GM12878 (cell line): ENCODE results near the gene PRKAG2. TPM values are rescaled to one million over a fixed set of nuclear protein-coding genes. Genes with fewer than 3 reads are reported as not detected.

Source experiments
- ATAC-seq: fragments of 200-7000 bp; cut with Tn5 transposase; 3 replicates; pipeline ENCODE4 v1.9.1; 2020; ENCODE audit warnings: mild to moderate bottlenecking, moderate library complexity
- BruUV-seq: library from RNA; stranded (reverse); fragments of 400-500 nt; replicated peaks from 2 replicates; lab custom pipeline; 2021; lab: Mats Ljungman, UMichigan
- CTCF ChIA-PET: fragments of 300-600 bp; sonication (Branson Sonifier 250); formaldehyde crosslinking; extraction: SDS; loops from one replicate; lab custom pipeline; 2021; ENCODE audit warnings: inconsistent platforms; lab: Yijun Ruan, JAX
- POLR2A ChIA-PET: fragments of 350-600 bp; formaldehyde crosslinking; extraction: SDS; loops from one replicate; lab custom pipeline; 2021; ENCODE audit warnings: inconsistent platforms; lab: Charles Lee
- RAD21 ChIA-PET: fragments of 300-600 bp; sonication (Branson Sonifier 250); formaldehyde crosslinking; loops from one replicate; lab custom pipeline; 2023; ENCODE audit warnings: antibody characterized with exemption; ENCODE audit not compliant: unreplicated experiment; lab: Charles Lee
- SMC1A ChIA-PET: fragments of 300-600 bp; sonication (Branson Sonifier 250); formaldehyde crosslinking; loops from one replicate; lab custom pipeline; 2023; ENCODE audit not compliant: unreplicated experiment, uncharacterized antibody; lab: Charles Lee
- DNase-seq: peaks from one replicate; pipeline ENCODE4 v3.0.0-alpha.2; 2011; ENCODE audit warnings: low read depth, low spot score
- FAIRE-seq: peaks from 3 replicates; lab custom pipeline; 2011; peaks lifted over from hg19 to GRCh38; lab: Jason Lieb, UNC
- H2AFZ ChIP-seq: 2 replicates; pipeline ENCODE4 v1.6.0; 2011; ENCODE audit warnings: low read depth, low read length, control low read depth; ENCODE audit not compliant: control insufficient read depth
- H3K27ac ChIP-seq: 2 replicates; pipeline ENCODE4 v1.5.1; 2011; ENCODE audit warnings: control low read depth; ENCODE audit not compliant: control insufficient read depth, insufficient read depth
- H3K27me3 ChIP-seq, 2 experiments: replicated peaks in 1 of 2; 2 replicates each; pipeline versions ENCODE4 v1.6.0 to v1.6.1; 2011; ENCODE audit warnings: low read length in 1 of 2; ENCODE audit not compliant: control insufficient read depth in 2 of 2, insufficient read depth in 2 of 2
- H3K36me3 ChIP-seq, 2 experiments: 2 replicates each; pipeline ENCODE4 v1.5.1; 2011; ENCODE audit warnings: low read length in 1 of 2; ENCODE audit not compliant: control insufficient read depth in 2 of 2, insufficient read depth in 2 of 2
- H3K4me1 ChIP-seq: 2 replicates; pipeline ENCODE4 v1.6.1; 2011; ENCODE audit warnings: mild to moderate bottlenecking, low read length, moderate library complexity, mixed read lengths; ENCODE audit not compliant: control insufficient read depth, insufficient read depth
- H3K4me2 ChIP-seq: 2 replicates; pipeline ENCODE4 v1.6.0; 2011; ENCODE audit warnings: control low read depth; ENCODE audit not compliant: control insufficient read depth, insufficient read depth
- H3K4me3 ChIP-seq: fragments of 200-600 bp; sonication (generic); 2 replicates; pipeline ENCODE4 v1.5.1; 2016
- H3K79me2 ChIP-seq: 2 replicates; pipeline ENCODE4 v1.6.0; 2011; ENCODE audit warnings: low read length; ENCODE audit not compliant: control insufficient read depth, insufficient read depth
- H3K9ac ChIP-seq: 2 replicates; pipeline ENCODE4 v1.8.0; 2011; ENCODE audit warnings: low read length, control low read depth, mixed read lengths; ENCODE audit not compliant: control insufficient read depth, insufficient read depth
- H3K9me3 ChIP-seq: replicated peaks from 3 replicates; pipeline ENCODE4 v1.5.1; 2011; ENCODE audit warnings: mild to moderate bottlenecking, low read length; ENCODE audit not compliant: control insufficient read depth, insufficient read depth
- H4K20me1 ChIP-seq: 2 replicates; pipeline ENCODE4 v1.6.0; 2011; ENCODE audit not compliant: control insufficient read depth, insufficient read depth
- BRCA1 ChIP-seq: IDR thresholded peaks from 2 replicates; pipeline ENCODE4 v1.6.1; 2011; ENCODE audit warnings: low read depth, low read length, improper control_type of control experiment
- CBFB ChIP-seq: IDR thresholded peaks from 2 replicates; pipeline ENCODE4 v1.6.1; 2016; ENCODE audit warnings: antibody characterized with exemption, low read depth
- CBX3 ChIP-seq: fragments of 200-600 bp; sonication (generic); IDR thresholded peaks from 2 replicates; pipeline ENCODE4 v1.6.1; 2016; ENCODE audit warnings: low read depth, borderline replicate concordance
- CREB1 ChIP-seq: IDR thresholded peaks from 2 replicates; pipeline ENCODE4 v1.6.1; 2012; ENCODE audit warnings: low read depth, mild to moderate bottlenecking, inconsistent platforms
- ETV6 ChIP-seq, 2 experiments: fragments of 450-650 bp in 1 of 2; IDR thresholded peaks in 1 of 2; conservative IDR thresholded peaks in 1 of 2; 2 replicates each; pipeline ENCODE4 v1.6.1; 2014; ENCODE audit warnings: antibody characterized with exemption in 1 of 2, borderline replicate concordance in 1 of 2, low read depth in 1 of 2, mild to moderate bottlenecking in 1 of 2, moderate library complexity in 1 of 2
- HCFC1 ChIP-seq: fragments of 150-350 bp; IDR thresholded peaks from 2 replicates; pipeline ENCODE4 v1.6.1; 2014; ENCODE audit warnings: low read length
- KLF5 ChIP-seq: fragments of 450-650 bp; IDR thresholded peaks from 2 replicates; pipeline ENCODE4 v1.6.1; 2014; ENCODE audit warnings: mild to moderate bottlenecking; ENCODE audit not compliant: partially characterized antibody
- MYC ChIP-seq: IDR thresholded peaks from 2 replicates; pipeline ENCODE4 v1.6.1; 2011; ENCODE audit warnings: mild to moderate bottlenecking, low read length, moderate library complexity, inconsistent platforms; ENCODE audit not compliant: insufficient read depth, insufficient replicate concordance, insufficient read length, severe bottlenecking
- NFIC ChIP-seq: IDR thresholded peaks from 2 replicates; pipeline ENCODE4 v1.6.1; 2012; ENCODE audit warnings: low read depth, mild to moderate bottlenecking, inconsistent platforms, low read length, moderate library complexity
- NFYA ChIP-seq: IDR thresholded peaks from 2 replicates; pipeline ENCODE4 v1.6.1; 2011; ENCODE audit warnings: low read depth, mild to moderate bottlenecking, low read length, improper control_type of control experiment, borderline replicate concordance
- PAX8 ChIP-seq: fragments of 450-650 bp; IDR thresholded peaks from 2 replicates; pipeline ENCODE4 v1.6.1; 2017; ENCODE audit warnings: mild to moderate bottlenecking, moderate library complexity
- RBBP5 ChIP-seq: fragments of 200-600 bp; sonication (generic); conservative IDR thresholded peaks from 2 replicates; pipeline ENCODE4 v1.6.1; 2016
- SRF ChIP-seq, 2 experiments: IDR thresholded peaks; 2 replicates each; pipeline ENCODE4 v1.6.1; 2011; ENCODE audit warnings: low read depth in 2 of 2, low read length in 2 of 2, mild to moderate bottlenecking in 1 of 2, moderate library complexity in 1 of 2
- ZNF24 ChIP-seq: fragments of 450-650 bp; IDR thresholded peaks from 2 replicates; pipeline ENCODE4 v1.6.1; 2017; ENCODE audit warnings: antibody characterized with exemption, mild to moderate bottlenecking
- WGBS: methylation state at CpG from one replicate; pipeline ENCODE4 v1.1.6; 2016; ENCODE audit warnings: low lambda C conversion rate; ENCODE audit not compliant: insufficient replicate concordance, insufficient coverage; ENCODE audit errors: missing lambda C conversion rate; 5-methylcytosine and 5-hydroxymethylcytosine counted together
- in situ Hi-C: fragments of 300-500 bp; cut with MboI; formaldehyde crosslinking; loops from 9 replicates; pipeline ENCODE4 v1.14.3; 2018; ENCODE audit warnings: mixed read lengths
- intact Hi-C: fragments of 100-400 bp; cut with micrococcal nuclease; formaldehyde crosslinking; loops from one replicate; pipeline ENCODE4 v1.14.2; 2022; ENCODE audit not compliant: unreplicated experiment
- polyA plus RNA-seq, 11 experiments: library from polyadenylated mRNA; depleted of rRNA in 4 of 11; unstranded in 6 of 11; stranded (reverse) in 5 of 11; fragments of >200 nt; fragmentation: Nextera tagmentation in 4 of 11; fragmentation: Illumina TruSeq in 1 of 11; extraction: Ambion mirVana in 4 of 11; extraction: Trizol in 1 of 11; gene quantifications; 1 replicate in 1 of 11; 2 replicates in 10 of 11; pipeline versions ENCODE4 v1.2.1 to v1.2.3, GENCODE V29; 2011 to 2016; ENCODE audit warnings: inconsistent platforms in 2 of 11, missing spikeins in 2 of 11, low read depth in 1 of 11
- total RNA-seq, 4 experiments: library from RNA; depleted of rRNA in 3 of 4; stranded (reverse); fragments of >200 nt in 3 of 4; fragmentation: Illumina TruSeq in 1 of 4; extraction: Trizol in 1 of 4; gene quantifications; 2 replicates each; pipeline versions ENCODE4 v1.2.1 to v1.2.3, GENCODE V29; 2013 to 2021
- TF ChIP-seq, protein P1 (sequence below): fragments of 150-350 bp; IDR thresholded peaks from 2 replicates; pipeline ENCODE4 v1.6.1; 2016; ENCODE audit warnings: low read depth, low read length

PRKAG2 gene
- total and polyA plus RNA-seq, 10 of the 15 experiments (the other 5 are each of a cell fraction or from before 2014, with no cell fraction given), result 3.4 to 8.9 (median 6.8) TPM

DNA sequence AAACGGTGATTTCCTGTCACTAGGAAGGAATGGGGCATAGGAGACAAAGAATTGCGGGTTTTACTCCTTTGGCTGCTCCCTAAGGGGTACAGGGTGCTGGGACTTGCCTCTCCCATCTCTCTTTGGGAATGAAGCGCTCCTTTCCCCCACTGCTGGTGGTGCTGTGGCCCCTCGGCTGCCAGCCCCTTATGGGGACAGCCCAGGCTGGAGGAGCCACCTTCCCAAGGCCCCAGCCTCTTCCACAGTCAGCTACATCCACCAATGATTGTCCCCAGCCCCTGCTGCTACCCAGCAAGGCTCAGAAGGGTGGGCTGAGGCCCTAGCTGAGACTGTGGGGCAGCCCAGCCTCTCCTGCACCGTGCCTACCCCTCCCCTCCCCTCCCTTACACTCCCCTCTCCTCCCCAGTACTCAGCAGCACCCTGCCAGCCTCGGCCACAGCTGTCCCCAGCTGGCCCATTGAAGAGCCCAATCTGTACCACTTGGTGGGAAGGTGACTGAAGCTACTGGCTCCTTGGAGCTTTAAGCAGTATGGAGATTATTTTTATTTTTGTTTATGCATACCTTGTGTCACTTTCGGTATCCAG is 19.0 kb downstream of the PRKAG2 start (continued):
- TF ChIP-seq, protein P1, sequence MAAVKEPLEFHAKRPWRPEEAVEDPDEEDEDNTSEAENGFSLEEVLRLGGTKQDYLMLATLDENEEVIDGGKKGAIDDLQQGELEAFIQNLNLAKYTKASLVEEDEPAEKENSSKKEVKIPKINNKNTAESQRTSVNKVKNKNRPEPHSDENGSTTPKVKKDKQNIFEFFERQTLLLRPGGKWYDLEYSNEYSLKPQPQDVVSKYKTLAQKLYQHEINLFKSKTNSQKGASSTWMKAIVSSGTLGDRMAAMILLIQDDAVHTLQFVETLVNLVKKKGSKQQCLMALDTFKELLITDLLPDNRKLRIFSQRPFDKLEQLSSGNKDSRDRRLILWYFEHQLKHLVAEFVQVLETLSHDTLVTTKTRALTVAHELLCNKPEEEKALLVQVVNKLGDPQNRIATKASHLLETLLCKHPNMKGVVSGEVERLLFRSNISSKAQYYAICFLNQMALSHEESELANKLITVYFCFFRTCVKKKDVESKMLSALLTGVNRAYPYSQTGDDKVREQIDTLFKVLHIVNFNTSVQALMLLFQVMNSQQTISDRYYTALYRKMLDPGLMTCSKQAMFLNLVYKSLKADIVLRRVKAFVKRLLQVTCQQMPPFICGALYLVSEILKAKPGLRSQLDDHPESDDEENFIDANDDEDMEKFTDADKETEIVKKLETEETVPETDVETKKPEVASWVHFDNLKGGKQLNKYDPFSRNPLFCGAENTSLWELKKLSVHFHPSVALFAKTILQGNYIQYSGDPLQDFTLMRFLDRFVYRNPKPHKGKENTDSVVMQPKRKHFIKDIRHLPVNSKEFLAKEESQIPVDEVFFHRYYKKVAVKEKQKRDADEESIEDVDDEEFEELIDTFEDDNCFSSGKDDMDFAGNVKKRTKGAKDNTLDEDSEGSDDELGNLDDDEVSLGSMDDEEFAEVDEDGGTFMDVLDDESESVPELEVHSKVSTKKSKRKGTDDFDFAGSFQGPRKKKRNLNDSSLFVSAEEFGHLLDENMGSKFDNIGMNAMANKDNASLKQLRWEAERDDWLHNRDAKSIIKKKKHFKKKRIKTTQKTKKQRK, result no peak
- TF ChIP-seq ETV6 (conservative IDR thresholded peaks at IDR 0.05 in 1 of 2, IDR thresholded peaks at IDR 0.05 in 1 of 2; ENCODE audit: borderline replicate concordance in 1 of 2, low read depth in 1 of 2) (no peak), SRF (IDR thresholded peaks at IDR 0.05; ENCODE audit: low read depth in 2 of 2, low read length in 2 of 2) (no peak), CBFB (no peak), CREB1 (no peak), HCFC1 (no peak), BRCA1 (no peak), CBX3 (no peak), PAX8 (no peak), MYC (no peak), KLF5 (no peak)

DNA sequence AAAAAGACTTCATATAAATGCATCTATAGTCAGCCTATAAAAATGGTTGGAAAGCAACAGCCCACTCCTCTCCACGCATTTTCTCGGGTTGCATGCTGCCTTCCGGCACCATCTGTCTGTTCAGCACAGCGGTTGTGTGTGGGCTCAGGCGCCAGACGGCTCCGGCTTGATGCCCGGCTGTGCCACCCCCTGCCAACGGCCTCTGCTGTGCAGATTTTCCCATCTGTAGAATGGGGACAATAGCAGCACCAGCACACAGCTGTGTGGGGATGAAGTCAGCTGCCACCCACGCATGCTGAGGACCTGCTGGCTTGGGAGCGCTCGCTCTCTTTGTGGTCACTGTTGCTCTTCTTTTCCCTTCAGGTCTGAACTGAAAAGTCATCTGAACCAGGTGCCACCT is 19.5 kb downstream of the PRKAG2 start:
- BruUV-seq, result no TSS peak
- RAD21 ChIA-PET, result no interaction called here
- no peaks in the 10 kb centered on the region for H3K27me3 ChIP-seq
- DNase-seq (no peak), FAIRE-seq (no peak), ATAC-seq (no peak)
- H2AFZ ChIP-seq, result no peak overlapping the region
- no peaks in the 10 kb centered on the region for H4K20me1 ChIP-seq
- TF ChIP-seq RBBP5, result no peak
- no peak for TF ChIP-seq NFYA
- no peak for TF ChIP-seq NFIC
- TF ChIP-seq ZNF24, result no peak
- H3K9me3 ChIP-seq, result no peaks in the 10 kb centered on the region
- SMC1A ChIA-PET, result no interaction called here
- H3K27ac ChIP-seq, result no peak overlapping the region
- 84% methylated on average over 12 of the region's 12 CpGs for WGBS
- no peaks in the 10 kb centered on the region for H3K4me1 ChIP-seq
- in situ Hi-C loops, result no loop called here
- no peak overlapping the region for H3K9ac ChIP-seq
- POLR2A ChIA-PET, result no interaction called here
- H3K36me3 ChIP-seq, result no peaks in the 10 kb centered on the region
- H3K79me2 ChIP-seq, result no peaks in the 10 kb centered on the region
- intact Hi-C loops, result no loop called here
- CTCF ChIA-PET, result no interaction called here
- no peak overlapping the region for H3K4me2 ChIP-seq
- no peak overlapping the region for H3K4me3 ChIP-seq
